A549 (cell line): ENCODE measurements around the gene MAP3K7.

Experiments
- CBX2 ChIP-seq: fragments of 200-600 bp; sonication (generic); IDR thresholded peaks from 2 replicates; pipeline ENCODE4 v1.6.1; 2016; ENCODE audit warnings: low read depth, mild to moderate bottlenecking, borderline replicate concordance
- CEBPB ChIP-seq, 2 experiments: fragments of >200 bp in 1 of 2; sonication (Bioruptor Twin) in 1 of 2; formaldehyde crosslinking in 1 of 2; IDR thresholded peaks; 2 replicates each; pipeline ENCODE4 v1.6.1; 2012 to 2016
- EP300 ChIP-seq, 2 experiments: fragments of >200 bp; sonication (Bioruptor Twin); formaldehyde crosslinking; IDR thresholded peaks; 2 replicates in 1 of 2; 3 replicates in 1 of 2; pipeline ENCODE4 v1.6.1; 2016 to 2017
- MAX ChIP-seq: IDR thresholded peaks from 2 replicates; pipeline ENCODE4 v1.6.1; 2012
- PHF8 ChIP-seq: fragments of 200-600 bp; sonication (generic); IDR thresholded peaks from 2 replicates; pipeline ENCODE4 v1.6.1; 2016; ENCODE audit warnings: low read depth, mild to moderate bottlenecking, antibody characterized with exemption, moderate library complexity, borderline replicate concordance
- POLR2A ChIP-seq: IDR thresholded peaks from 2 replicates; pipeline ENCODE4 v1.6.1; 2012; ENCODE audit warnings: mild to moderate bottlenecking, low read length
- RAD21 ChIP-seq, 2 experiments: fragments of >200 bp in 1 of 2; sonication (Bioruptor Twin) in 1 of 2; formaldehyde crosslinking in 1 of 2; IDR thresholded peaks in 1 of 2; conservative IDR thresholded peaks in 1 of 2; 2 replicates in 1 of 2; 3 replicates in 1 of 2; pipeline ENCODE4 v1.6.1; 2012 to 2018; ENCODE audit warnings: inconsistent platforms in 1 of 2
- RFX5 ChIP-seq: fragments of 450-650 bp; IDR thresholded peaks from 2 replicates; pipeline ENCODE4 v1.7.1; 2014; ENCODE audit warnings: antibody characterized with exemption, mild to moderate bottlenecking, moderate library complexity
- TP53 ChIP-seq: fragments of 250-450 bp; sonication (Bioruptor Pico); IDR thresholded peaks from 2 replicates; pipeline ENCODE4 v1.5.0; 2021; ENCODE audit warnings: mild to moderate bottlenecking, moderate library complexity
- ZNF302 ChIP-seq: fragments of 250-450 bp; sonication (Bioruptor Pico); IDR thresholded peaks from 2 replicates; pipeline ENCODE4 v1.9.0; 2021; ENCODE audit warnings: inconsistent platforms, mild to moderate bottlenecking, moderate library complexity
- TF ChIP-seq, protein P1 (sequence below): fragments of >200 bp; sonication (Bioruptor Twin); formaldehyde crosslinking; IDR thresholded peaks from 3 replicates; pipeline ENCODE4 v1.5.1; 2016
- TF ChIP-seq, protein P2 (sequence below): fragments of 250-450 bp; sonication (Bioruptor Pico); IDR thresholded peaks from 2 replicates; pipeline ENCODE4 v1.5.0; 2021; ENCODE audit warnings: mild to moderate bottlenecking, moderate library complexity, borderline replicate concordance
- TF ChIP-seq, protein P3 (sequence below): fragments of 200-600 bp; sonication (generic); IDR thresholded peaks from 2 replicates; pipeline ENCODE4 v1.6.1; 2016; ENCODE audit warnings: antibody characterized with exemption, mild to moderate bottlenecking, moderate library complexity

DNA sequence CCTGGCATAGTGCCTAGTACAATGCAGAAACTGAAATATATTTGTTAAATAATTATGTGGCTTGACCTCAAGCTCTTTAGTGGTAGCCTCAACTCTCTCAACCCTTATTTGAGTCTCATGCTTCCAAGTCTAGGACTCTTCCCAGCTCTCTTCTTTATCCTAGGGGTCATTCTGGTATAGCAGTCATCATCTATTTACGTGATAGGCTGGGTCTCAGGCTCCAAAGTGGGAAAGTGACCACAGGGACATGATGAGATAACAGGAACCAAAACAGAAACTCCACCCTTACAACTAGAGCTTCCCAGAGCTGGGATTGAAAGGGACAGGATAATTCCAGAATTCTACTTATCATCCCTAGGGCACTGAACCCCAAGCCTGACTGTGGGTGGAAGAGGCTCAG lies 17.7 kb upstream of the MAP3K7 start:
- no peak for TF ChIP-seq RAD21 (conservative IDR thresholded peaks at IDR 0.05 in 1 of 2, IDR thresholded peaks at IDR 0.05 in 1 of 2)
- TF ChIP-seq, protein P1, sequence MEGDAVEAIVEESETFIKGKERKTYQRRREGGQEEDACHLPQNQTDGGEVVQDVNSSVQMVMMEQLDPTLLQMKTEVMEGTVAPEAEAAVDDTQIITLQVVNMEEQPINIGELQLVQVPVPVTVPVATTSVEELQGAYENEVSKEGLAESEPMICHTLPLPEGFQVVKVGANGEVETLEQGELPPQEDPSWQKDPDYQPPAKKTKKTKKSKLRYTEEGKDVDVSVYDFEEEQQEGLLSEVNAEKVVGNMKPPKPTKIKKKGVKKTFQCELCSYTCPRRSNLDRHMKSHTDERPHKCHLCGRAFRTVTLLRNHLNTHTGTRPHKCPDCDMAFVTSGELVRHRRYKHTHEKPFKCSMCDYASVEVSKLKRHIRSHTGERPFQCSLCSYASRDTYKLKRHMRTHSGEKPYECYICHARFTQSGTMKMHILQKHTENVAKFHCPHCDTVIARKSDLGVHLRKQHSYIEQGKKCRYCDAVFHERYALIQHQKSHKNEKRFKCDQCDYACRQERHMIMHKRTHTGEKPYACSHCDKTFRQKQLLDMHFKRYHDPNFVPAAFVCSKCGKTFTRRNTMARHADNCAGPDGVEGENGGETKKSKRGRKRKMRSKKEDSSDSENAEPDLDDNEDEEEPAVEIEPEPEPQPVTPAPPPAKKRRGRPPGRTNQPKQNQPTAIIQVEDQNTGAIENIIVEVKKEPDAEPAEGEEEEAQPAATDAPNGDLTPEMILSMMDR: no peak
- no peak for TF ChIP-seq ZNF302 (CRISPR knock-in tag)
- no peak for TF ChIP-seq POLR2A
- no peak for TF ChIP-seq MAX
- TF ChIP-seq, protein P2, sequence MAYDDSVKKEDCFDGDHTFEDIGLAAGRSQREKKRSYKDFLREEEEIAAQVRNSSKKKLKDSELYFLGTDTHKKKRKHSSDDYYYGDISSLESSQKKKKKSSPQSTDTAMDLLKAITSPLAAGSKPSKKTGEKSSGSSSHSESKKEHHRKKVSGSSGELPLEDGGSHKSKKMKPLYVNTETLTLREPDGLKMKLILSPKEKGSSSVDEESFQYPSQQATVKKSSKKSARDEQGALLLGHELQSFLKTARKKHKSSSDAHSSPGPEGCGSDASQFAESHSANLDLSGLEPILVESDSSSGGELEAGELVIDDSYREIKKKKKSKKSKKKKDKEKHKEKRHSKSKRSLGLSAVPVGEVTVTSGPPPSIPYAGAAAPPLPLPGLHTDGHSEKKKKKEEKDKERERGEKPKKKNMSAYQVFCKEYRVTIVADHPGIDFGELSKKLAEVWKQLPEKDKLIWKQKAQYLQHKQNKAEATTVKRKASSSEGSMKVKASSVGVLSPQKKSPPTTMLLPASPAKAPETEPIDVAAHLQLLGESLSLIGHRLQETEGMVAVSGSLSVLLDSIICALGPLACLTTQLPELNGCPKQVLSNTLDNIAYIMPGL (CRISPR knock-in tag): no peak
- no peak for TF ChIP-seq CBX2
- no peak for TF ChIP-seq RFX5
- no peak for TF ChIP-seq PHF8
- no peak for TF ChIP-seq TP53 (CRISPR knock-in tag)
- TF ChIP-seq CEBPB (IDR thresholded peaks at IDR 0.05): no peak
- no peak for TF ChIP-seq EP300 (IDR thresholded peaks at IDR 0.05)
- TF ChIP-seq, protein P3, sequence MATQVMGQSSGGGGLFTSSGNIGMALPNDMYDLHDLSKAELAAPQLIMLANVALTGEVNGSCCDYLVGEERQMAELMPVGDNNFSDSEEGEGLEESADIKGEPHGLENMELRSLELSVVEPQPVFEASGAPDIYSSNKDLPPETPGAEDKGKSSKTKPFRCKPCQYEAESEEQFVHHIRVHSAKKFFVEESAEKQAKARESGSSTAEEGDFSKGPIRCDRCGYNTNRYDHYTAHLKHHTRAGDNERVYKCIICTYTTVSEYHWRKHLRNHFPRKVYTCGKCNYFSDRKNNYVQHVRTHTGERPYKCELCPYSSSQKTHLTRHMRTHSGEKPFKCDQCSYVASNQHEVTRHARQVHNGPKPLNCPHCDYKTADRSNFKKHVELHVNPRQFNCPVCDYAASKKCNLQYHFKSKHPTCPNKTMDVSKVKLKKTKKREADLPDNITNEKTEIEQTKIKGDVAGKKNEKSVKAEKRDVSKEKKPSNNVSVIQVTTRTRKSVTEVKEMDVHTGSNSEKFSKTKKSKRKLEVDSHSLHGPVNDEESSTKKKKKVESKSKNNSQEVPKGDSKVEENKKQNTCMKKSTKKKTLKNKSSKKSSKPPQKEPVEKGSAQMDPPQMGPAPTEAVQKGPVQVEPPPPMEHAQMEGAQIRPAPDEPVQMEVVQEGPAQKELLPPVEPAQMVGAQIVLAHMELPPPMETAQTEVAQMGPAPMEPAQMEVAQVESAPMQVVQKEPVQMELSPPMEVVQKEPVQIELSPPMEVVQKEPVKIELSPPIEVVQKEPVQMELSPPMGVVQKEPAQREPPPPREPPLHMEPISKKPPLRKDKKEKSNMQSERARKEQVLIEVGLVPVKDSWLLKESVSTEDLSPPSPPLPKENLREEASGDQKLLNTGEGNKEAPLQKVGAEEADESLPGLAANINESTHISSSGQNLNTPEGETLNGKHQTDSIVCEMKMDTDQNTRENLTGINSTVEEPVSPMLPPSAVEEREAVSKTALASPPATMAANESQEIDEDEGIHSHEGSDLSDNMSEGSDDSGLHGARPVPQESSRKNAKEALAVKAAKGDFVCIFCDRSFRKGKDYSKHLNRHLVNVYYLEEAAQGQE: no peak
